HPDE6-E6E7 (cell line): ENCODE measurements around the gene NAV2.

Experiments used
- DNase-seq: peaks from one replicate; pipeline ENCODE4 v3.0.0; 2011; ENCODE audit warnings: missing footprints; ENCODE audit errors: extremely low spot score

Gene NAV2, protein sequence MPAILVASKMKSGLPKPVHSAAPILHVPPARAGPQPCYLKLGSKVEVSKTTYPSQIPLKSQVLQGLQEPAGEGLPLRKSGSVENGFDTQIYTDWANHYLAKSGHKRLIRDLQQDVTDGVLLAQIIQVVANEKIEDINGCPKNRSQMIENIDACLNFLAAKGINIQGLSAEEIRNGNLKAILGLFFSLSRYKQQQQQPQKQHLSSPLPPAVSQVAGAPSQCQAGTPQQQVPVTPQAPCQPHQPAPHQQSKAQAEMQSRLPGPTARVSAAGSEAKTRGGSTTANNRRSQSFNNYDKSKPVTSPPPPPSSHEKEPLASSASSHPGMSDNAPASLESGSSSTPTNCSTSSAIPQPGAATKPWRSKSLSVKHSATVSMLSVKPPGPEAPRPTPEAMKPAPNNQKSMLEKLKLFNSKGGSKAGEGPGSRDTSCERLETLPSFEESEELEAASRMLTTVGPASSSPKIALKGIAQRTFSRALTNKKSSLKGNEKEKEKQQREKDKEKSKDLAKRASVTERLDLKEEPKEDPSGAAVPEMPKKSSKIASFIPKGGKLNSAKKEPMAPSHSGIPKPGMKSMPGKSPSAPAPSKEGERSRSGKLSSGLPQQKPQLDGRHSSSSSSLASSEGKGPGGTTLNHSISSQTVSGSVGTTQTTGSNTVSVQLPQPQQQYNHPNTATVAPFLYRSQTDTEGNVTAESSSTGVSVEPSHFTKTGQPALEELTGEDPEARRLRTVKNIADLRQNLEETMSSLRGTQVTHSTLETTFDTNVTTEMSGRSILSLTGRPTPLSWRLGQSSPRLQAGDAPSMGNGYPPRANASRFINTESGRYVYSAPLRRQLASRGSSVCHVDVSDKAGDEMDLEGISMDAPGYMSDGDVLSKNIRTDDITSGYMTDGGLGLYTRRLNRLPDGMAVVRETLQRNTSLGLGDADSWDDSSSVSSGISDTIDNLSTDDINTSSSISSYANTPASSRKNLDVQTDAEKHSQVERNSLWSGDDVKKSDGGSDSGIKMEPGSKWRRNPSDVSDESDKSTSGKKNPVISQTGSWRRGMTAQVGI (N-terminal part only)

DNA sequence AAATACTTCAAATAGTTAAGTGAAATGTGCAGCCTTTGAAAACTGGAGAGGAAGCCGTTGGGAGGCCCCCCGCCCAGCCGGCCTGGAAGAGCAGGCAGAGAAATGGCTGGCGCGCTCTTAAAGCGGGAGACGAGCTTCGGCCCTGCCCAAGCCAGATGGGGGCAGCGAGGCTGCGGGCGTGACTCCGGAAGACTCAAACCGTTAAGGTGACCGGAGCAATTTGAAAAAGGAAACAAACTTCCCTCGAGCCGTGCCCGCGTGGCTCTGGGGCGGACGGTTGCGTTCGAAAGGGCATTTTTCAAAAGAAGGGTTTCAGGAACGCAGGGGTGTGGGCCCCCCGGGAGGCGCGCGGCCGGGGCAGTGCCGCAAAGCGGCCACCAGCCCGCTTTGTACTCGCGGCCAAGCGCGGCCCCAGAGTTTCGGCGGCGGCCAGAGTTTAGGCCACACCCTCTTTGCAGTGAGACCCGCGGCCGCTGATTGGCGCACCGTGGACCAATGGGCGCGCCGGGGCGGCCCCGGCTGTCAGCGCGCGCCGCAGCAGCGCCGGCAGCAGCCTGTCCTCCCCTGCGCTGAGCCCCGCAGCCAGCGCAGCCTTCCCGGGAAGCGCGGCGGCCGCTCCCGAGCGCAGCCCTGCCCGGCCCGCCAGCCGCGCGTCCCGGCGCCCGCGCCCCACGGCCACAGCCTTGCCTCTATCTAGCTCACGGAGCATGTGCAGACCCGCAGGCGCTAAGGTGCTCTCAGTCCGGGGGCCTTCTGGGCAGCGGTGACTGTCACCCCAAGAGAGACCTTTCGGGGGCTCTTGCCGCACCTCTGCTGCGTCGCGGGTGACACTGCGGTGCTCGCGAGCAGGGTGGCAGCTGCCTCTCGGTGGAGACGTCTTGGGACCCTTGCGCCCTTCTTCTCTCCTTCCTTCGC, at the start of gene NAV2:
Gene NAV2 (plus strand): TSS at position 557 of the 915 bp plus-strand sequence. CDS start 859 bp downstream, outside the sequence.
- DNase-seq: peak; percentile 85

- no peak for DNase-seq
Measured at GRCh38 chr11:19663206-19663605, 49.4 kb upstream of the NAV2 start.

GRCh38 chr11:19664886-19665548, 47.6 kb upstream of the NAV2 start:
- DNase-seq: no peak

- DNase-seq: no peak
Measured at GRCh38 chr11:19666951-19667350, 45.7 kb upstream of the NAV2 start.

GRCh38 chr11:19669511-19669910, 43.1 kb upstream of the NAV2 start:
- DNase-seq: no peak

DNA sequence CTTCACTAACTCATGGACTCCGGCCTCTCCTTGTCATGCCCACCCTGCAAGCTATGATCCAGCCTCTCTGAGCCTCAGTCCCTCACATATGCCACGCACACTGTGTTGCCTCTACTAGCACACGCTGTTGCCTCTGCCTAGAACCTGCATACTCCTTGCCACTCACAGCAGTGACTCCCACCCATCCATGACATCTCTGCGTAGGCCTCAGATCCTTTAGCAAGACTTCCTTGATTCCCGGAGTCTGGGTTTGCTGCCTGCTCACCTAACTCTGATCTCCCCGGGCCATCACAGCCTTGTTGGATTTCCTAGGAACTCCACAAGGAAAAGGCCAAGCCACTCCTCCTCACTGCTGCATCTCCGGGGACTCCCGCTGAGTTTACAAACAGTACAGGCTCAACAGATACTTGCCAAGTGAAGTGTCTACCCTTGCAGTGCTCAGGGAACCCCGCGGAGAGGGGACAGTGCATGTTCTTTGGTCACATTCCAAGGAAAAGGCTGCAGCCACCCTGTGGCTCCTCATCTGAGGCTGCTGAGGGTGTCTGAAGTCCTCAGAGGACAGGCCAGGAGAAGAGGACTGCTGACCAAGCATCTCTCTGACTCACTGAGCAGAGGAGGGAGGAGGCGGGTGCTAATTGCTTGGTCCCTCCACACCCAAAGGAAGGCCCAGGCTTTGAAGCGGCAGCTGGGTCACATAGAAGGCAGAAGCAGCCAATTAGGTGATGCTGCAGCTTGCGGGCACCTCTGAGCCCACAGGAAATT, 42.4 kb upstream of the NAV2 start:
- no peak for DNase-seq

DNA sequence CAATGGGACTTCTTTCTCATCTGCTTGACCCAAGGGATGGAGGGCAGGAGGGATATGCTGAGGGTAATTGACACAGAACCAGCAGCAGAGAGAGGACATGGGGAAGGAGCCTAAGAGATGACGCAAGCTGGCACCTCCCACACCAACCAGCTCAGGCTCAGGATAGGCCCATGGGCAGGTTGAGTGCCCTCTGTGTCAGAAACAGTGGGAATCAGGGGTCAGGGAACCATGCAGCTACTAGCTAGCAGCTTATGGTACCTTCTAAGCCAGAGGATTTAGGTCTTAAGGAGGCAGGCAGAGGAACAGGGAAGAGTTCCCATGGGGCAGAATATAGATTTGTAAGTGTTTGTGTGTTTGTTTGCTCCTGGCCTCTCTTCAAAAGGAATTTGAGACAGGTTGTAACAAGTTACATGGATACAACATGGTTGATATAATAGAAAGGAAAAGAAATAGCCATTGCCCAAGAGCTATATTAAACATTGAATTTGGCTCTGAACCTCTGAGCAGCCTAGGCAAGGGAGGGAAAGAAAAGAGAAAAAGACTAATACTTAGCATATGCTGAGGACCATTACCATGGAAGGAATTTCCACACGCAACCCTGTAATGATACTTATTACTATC, 39.9 kb upstream of the NAV2 start:
- DNase-seq: peak; percentile 15

GRCh38 chr11:19673924-19674729, 38.5 kb upstream of the NAV2 start:
- DNase-seq: no peak

DNA sequence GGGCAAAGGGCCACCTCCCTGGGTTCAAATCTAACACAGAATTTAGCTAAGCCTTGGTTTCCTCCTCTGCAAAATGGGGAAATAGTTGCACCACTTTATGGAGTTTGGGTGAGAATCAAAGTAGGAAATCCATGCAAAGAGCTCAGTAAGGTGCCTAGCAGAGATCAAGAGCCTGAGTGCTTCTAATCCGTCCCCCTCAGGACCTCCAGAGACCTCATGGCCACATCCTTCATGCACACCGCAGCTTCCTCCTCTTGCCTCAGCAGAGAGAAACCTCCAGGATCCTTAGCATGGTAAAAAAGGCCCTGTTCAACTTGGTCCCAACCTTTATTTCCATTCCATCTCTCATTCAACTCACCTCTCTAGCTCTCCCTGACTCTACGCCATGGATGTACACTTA, 37.8 kb upstream of the NAV2 start:
- no peak for DNase-seq

DNA sequence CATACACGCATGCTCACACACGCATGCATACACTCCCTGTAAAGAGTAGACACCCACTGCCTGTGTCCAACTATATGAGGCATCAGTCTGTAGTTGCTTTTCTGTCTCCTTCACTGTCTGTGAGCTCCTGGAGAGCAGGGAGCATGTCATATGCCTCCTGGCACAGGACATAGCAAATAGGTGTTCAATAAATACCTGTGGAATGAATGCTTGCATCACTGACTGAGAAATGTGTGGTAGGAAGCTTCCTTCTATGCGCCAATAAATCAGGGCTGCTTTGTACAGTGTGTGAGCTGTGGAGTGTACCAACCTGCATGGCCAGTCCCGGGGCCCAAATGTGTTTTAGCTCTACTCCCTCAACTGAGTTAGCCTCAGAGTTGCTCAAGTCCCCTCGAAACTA, 37.2 kb upstream of the NAV2 start:
- DNase-seq: no peak

DNA sequence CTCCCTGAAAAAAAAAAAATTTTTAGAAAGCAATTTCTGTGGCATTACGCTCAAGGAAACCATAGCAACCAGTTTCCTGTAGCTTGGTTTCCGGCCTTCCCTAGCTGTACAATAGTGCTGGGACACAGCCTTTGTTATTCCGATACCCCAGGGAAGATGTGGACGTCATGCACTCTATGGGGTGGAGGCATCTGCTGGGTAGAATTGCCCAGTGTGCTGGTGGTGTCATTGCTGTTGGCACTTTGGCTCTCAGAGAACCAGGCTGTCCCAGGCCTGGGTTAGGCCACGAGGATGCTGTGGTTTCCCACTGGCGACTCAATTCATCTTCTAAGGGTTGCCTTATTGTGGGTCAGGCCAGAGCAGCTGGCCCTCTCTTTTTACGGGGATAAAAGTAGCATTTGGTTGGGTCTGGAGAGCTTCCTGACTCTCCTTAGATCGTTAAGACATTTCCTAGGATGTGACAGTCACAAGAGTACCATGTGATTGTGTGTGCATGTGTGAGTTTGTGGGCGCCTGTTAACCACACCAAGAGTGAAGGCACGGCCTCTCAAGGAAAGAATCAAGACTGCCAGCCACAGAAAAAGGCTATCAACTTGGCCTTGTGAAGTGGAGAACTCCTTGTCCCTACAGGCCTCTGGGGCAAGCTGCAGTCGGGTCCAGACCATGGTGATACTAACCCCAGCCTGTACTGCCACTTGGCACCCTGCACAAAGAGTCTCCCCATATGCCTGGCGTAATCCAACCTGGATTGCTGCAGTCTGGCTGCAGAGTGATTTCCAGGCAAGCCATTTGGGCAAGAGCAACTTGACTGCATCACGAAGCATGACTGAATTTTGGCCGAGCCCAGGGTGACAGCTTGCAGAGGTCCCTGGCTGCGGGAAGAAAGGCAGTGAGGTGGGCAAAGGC, 35.9 kb upstream of the NAV2 start:
- DNase-seq: no peak

DNA sequence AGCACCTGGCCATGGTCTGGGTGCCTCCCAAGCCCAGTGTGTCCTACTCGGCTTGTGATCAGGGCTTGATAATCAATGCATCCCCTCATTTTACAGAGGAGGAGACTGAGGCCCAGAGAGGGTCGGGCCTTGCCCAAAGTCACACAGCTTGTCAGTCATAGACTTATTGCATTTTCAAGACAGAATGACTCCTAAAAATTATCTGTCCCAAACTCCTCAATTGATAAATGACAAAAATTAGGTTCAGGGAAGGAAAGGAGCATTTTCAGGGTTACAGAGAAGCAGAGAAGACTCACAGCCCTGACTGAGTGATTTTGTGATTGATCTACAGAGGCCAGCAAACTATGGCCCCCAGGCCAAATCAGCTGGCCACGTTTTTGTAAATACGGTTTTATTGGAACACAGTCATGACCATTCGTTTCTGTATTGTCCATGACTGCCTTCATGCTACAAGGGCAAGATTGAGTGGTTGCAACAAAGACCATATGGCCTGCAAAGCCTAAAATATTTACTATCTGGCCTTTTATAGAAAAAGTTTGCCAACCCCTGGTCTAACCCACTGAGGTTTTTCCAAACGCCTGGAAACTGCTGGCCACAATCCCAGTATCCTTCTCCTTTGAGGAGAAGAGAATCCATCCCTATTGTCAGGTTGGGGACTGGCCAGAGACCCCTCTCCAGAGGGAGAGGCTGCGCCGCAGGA, 35.1 kb upstream of the NAV2 start:
- DNase-seq: no peak

DNA sequence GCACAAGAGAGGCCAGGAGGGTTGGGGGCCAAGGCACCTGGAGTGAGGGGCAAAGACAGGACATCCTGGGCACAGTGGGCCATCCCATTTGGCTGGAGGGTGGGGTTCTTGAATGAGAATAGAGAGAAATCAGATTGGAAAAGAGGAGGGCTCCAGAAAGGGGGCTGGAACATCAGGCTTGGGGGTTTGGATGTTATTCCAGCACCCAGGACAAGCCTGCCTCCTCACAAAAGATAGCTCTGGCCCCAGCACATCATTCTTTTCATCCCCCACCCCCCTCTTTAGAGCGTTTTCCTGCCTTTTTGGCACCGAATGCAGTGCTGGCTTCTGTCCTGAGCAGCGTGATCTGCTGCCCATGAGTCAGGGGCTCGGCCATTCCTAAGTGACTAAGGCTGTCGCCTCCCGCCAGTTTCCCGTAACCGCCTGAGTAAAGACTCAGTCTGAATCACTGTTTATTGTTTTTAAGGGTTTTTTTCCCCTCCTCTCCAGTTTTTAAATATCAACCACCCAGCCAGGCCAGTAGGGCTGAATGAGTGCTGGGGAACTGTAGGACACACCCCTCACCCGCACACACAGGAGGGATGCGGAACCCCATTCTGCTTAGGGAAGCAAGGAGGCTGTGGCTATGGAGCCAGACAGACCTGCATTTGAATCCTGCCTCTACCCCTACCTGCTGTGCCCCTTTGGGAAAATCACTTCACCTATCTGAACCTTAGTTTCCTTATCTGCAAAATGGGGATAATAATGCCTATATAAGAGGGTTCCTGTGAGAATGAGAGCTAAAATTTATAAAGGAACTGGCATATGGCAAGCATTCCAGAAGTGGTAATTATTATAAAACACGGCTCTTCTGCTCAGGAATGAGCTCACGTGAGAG, 32.4 kb upstream of the NAV2 start:
- DNase-seq: peak; percentile 89

DNA sequence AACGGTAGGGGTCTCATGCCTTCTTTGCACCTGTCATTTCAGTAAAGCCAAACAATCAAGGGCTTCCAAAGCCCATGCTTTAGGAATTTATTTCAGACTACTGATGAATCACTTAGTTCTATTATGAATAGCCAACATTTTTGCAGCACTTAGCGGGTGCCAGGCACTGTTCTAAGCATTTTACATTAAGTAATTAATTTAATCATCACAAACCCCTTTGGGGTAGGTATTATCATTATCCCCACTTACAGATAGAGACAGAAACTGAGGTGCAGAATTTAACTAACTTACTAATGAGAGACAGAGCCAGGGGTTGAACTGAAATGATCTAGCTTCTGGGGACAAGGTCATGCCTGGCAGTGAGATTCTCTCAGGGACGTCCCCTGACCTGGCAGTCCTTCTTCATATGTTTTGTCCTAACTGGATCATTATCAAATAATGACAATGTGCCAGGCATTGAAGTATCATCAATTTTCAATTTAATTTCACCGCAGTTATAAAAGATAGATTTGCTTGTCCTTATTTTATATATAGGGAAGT, 31.7 kb upstream of the NAV2 start:
- no peak for DNase-seq

- no peak for DNase-seq
Measured at GRCh38 chr11:19683141-19683805, 29.4 kb upstream of the NAV2 start.
